ENCODE results near the gene ISG20L2.
A peak's percentile ranks its signal among the peaks of the same experiment; 100 is the strongest.

DNA sequence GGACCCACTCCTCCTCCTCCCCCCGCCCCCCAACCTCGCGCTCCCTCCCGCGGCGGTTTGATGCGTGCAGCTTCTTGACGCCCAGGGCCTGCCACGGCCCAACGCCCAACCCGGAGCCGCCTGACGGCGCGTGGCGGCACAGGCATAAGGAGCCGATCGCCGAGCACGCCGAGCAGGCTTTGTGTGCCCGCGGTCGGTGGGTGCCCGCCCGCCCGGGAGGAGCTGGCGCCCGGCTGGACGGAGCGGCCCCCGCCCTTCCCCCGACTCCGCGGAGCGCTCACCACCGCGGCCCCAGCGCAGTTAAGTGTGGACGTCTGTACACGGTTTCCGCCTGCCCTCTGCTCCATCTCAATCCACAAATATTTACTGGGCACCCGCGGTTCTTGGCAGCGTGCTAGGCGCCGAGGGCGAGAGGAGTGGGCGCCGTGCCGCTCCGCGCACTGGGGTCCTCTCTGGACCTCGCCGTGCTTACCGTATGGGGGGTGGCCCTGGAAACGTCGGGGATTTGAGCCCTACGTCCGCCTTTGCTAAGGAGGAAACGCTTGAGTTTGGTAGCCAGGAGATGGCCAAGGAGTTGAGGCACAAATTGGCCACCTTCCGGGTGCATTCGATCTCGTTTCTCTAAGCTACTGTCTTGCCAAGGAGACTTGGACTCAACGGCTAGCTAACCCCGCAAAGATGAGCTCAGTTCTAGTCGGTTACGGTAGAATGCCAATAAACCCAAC is 23.4 kb upstream of the ISG20L2 start:
- TF ChIP-seq POLR2A (IDR thresholded peaks at IDR 0.05; ENCODE audit: borderline replicate concordance, extremely low read depth, insufficient read depth, insufficient read length) (peak; percentile 49), YY1 (IDR thresholded peaks at IDR 0.05; ENCODE audit: extremely low read depth, insufficient replicate concordance, low read depth, low read length) (peak; percentile 86), EZH2phosphoT487 (IDR thresholded peaks at IDR 0.05; ENCODE audit: borderline replicate concordance) (no peak), SRF (IDR thresholded peaks at IDR 0.05; ENCODE audit: low read depth) (no peak), EGR1 (IDR thresholded peaks at IDR 0.05; ENCODE audit: low read depth) (no peak), JUND (IDR thresholded peaks at IDR 0.05) (no peak), ZFX (IDR thresholded peaks at IDR 0.05) (no peak; the same call in 1 of the 2 replicates)
- TF ChIP-seq, protein P1, sequence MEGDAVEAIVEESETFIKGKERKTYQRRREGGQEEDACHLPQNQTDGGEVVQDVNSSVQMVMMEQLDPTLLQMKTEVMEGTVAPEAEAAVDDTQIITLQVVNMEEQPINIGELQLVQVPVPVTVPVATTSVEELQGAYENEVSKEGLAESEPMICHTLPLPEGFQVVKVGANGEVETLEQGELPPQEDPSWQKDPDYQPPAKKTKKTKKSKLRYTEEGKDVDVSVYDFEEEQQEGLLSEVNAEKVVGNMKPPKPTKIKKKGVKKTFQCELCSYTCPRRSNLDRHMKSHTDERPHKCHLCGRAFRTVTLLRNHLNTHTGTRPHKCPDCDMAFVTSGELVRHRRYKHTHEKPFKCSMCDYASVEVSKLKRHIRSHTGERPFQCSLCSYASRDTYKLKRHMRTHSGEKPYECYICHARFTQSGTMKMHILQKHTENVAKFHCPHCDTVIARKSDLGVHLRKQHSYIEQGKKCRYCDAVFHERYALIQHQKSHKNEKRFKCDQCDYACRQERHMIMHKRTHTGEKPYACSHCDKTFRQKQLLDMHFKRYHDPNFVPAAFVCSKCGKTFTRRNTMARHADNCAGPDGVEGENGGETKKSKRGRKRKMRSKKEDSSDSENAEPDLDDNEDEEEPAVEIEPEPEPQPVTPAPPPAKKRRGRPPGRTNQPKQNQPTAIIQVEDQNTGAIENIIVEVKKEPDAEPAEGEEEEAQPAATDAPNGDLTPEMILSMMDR (IDR thresholded peaks at IDR 0.05 in 2 of 3, conservative IDR thresholded peaks at IDR 0.05 in 1 of 3; ENCODE audit: borderline replicate concordance in 1 of 3, insufficient read depth in 1 of 3, low read depth in 2 of 3, low read length in 2 of 3): no peak

Measured in HCT116 (cell line).